ENCODE measurements around the gene TTC16.

DNA sequence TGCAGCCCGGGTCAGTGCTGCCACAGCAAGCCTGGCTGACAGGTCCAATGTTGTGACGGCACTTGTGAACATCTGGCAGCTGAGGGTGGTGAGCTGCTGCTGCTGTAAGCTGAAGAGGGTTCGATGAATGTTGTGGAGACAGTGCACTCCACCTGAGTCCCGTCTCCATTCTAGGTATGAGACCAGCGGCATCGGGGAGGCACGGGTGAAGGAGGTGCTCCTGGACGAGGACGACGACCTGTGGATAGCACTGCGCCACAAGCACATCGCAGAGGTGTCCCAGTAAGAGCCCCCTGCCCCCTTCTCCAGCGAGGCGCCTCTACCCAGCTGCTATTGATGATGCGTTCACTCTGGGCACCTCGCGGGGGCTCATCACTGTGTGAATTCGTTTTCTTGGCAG is 48.0 kb upstream of the TTC16 start:
- TF ChIP-seq EP300 (conservative IDR thresholded peaks at IDR 0.05; ENCODE audit: poor library complexity, severe bottlenecking) (no peak), RAD21 (conservative IDR thresholded peaks at IDR 0.05) (no peak), SMC3 (conservative IDR thresholded peaks at IDR 0.05; ENCODE audit: poor library complexity) (no peak), CTCF (IDR thresholded peaks at IDR 0.05; ENCODE audit: poor library complexity, severe bottlenecking) (no peak), MXI1 (conservative IDR thresholded peaks at IDR 0.05; ENCODE audit: poor library complexity, severe bottlenecking) (no peak), TAF1 (IDR thresholded peaks at IDR 0.05; ENCODE audit: low read depth) (no peak), EZH2 (IDR thresholded peaks at IDR 0.05; ENCODE audit: borderline replicate concordance, insufficient read depth, low read length, poor library complexity, severe bottlenecking) (no peak), POLR2AphosphoS5 (IDR thresholded peaks at IDR 0.05) (no peak)
- TF ChIP-seq, protein P1, sequence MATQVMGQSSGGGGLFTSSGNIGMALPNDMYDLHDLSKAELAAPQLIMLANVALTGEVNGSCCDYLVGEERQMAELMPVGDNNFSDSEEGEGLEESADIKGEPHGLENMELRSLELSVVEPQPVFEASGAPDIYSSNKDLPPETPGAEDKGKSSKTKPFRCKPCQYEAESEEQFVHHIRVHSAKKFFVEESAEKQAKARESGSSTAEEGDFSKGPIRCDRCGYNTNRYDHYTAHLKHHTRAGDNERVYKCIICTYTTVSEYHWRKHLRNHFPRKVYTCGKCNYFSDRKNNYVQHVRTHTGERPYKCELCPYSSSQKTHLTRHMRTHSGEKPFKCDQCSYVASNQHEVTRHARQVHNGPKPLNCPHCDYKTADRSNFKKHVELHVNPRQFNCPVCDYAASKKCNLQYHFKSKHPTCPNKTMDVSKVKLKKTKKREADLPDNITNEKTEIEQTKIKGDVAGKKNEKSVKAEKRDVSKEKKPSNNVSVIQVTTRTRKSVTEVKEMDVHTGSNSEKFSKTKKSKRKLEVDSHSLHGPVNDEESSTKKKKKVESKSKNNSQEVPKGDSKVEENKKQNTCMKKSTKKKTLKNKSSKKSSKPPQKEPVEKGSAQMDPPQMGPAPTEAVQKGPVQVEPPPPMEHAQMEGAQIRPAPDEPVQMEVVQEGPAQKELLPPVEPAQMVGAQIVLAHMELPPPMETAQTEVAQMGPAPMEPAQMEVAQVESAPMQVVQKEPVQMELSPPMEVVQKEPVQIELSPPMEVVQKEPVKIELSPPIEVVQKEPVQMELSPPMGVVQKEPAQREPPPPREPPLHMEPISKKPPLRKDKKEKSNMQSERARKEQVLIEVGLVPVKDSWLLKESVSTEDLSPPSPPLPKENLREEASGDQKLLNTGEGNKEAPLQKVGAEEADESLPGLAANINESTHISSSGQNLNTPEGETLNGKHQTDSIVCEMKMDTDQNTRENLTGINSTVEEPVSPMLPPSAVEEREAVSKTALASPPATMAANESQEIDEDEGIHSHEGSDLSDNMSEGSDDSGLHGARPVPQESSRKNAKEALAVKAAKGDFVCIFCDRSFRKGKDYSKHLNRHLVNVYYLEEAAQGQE (IDR thresholded peaks at IDR 0.05; ENCODE audit: borderline replicate concordance) = no peak

Data from neural cell (in vitro differentiated cells).